K562 (cell line): ENCODE data around the gene GRAMD1B. TPM values are rescaled to one million over a fixed set of nuclear protein-coding genes. Genes with fewer than 3 reads are reported as not detected.

ENCODE experiments used
- ATAC-seq: fragments of 200-7000 bp; cut with Tn5 transposase; 3 replicates; pipeline ENCODE4 v1.9.1; 2020; ENCODE audit warnings: moderate library complexity
- BruUV-seq: library from RNA; stranded (reverse); fragments of 400-500 nt; replicated peaks from 2 replicates; lab custom pipeline; 2021; lab: Mats Ljungman, UMichigan
- CTCF ChIA-PET: fragments of 300-600 bp; formaldehyde crosslinking; extraction: SDS; loops from one replicate; lab custom pipeline; 2021; ENCODE audit warnings: low intra/inter-chr PET ratio; lab: Yijun Ruan, JAX
- POLR2A ChIA-PET: fragments of 300-600, 350-650 bp; sonication (Branson Sonifier 250); formaldehyde crosslinking; extraction: SDS; loops from one replicate; lab custom pipeline; 2021; ENCODE audit warnings: antibody characterized with exemption, inconsistent platforms; lab: Yijun Ruan, JAX
- DNase-seq, 4 experiments: peaks; one replicate each; pipeline versions ENCODE4 v3.0.0 to v3.0.0-alpha.2; 2011 to 2018; ENCODE audit warnings: low spot score in 3 of 4, mixed read lengths in 3 of 4; ENCODE audit errors: extremely low read depth in 1 of 4
- FAIRE-seq: peaks from 2 replicates; lab custom pipeline; 2011; peaks lifted over from hg19 to GRCh38; lab: Jason Lieb, UNC
- H2AFZ ChIP-seq: 2 replicates; pipeline ENCODE4 v1.6.0; 2011; ENCODE audit warnings: low read depth, low read length, control low read depth, inconsistent platforms
- H3K27ac ChIP-seq: fragments of 200-600 bp; 3 replicates; pipeline ENCODE4 v1.8.0; 2011; ENCODE audit warnings: low read depth, mild to moderate bottlenecking, control low read depth, inconsistent platforms, low read length, moderate library complexity, mixed read lengths; ENCODE audit errors: extremely low read depth
- H3K27me3 ChIP-seq, 2 experiments: fragments of 300-600 bp in 1 of 2; 2 replicates in 1 of 2; 3 replicates in 1 of 2; pipeline versions ENCODE4 v1.6.0 to v1.8.0; 2011; ENCODE audit warnings: inconsistent platforms in 2 of 2, low read length in 2 of 2, mild to moderate bottlenecking in 1 of 2, mixed read lengths in 1 of 2, moderate library complexity in 1 of 2; ENCODE audit not compliant: control insufficient read depth in 2 of 2, insufficient read depth in 2 of 2
- H3K36me3 ChIP-seq: fragments of 300-600 bp; 3 replicates; pipeline ENCODE4 v1.8.0; 2011; ENCODE audit warnings: mild to moderate bottlenecking, low read length, inconsistent platforms; ENCODE audit not compliant: control insufficient read depth, insufficient read depth
- H3K4me1 ChIP-seq, 2 experiments: fragments of 200-600 bp in 1 of 2; replicated peaks in 1 of 2; 2 replicates in 1 of 2; 3 replicates in 1 of 2; pipeline versions ENCODE4 v1.5.1 to v1.8.0; 2011; ENCODE audit warnings: inconsistent platforms in 2 of 2, low read length in 2 of 2, mild to moderate bottlenecking in 1 of 2, mixed read lengths in 1 of 2, moderate library complexity in 1 of 2; ENCODE audit not compliant: control insufficient read depth in 2 of 2, insufficient read depth in 2 of 2
- H3K4me2 ChIP-seq: 2 replicates; pipeline ENCODE4 v1.6.1; 2011; ENCODE audit warnings: low read length, control low read depth, inconsistent platforms, mixed read lengths; ENCODE audit not compliant: insufficient read depth
- H3K4me3 ChIP-seq: fragments of 200-600 bp; sonication (generic), shearing (Covaris generic); 2 replicates; pipeline ENCODE4 v1.5.1; 2016; ENCODE audit warnings: control low read depth, inconsistent platforms
- H3K79me2 ChIP-seq: fragments of 200-600 bp; 3 replicates; pipeline ENCODE4 v1.8.0; 2011; ENCODE audit warnings: low read length, inconsistent platforms; ENCODE audit not compliant: control insufficient read depth, insufficient read depth
- H3K9ac ChIP-seq, 2 experiments: 2 replicates each; pipeline versions ENCODE4 v1.6.0 to v1.6.1; 2011; ENCODE audit warnings: low read depth in 2 of 2, low read length in 2 of 2, control low read depth in 1 of 2, inconsistent platforms in 1 of 2, mild to moderate bottlenecking in 1 of 2, mixed read lengths in 1 of 2; ENCODE audit not compliant: insufficient read depth in 1 of 2
- H3K9me1 ChIP-seq: one replicate; pipeline ENCODE4 v1.6.0; 2011; ENCODE audit warnings: inconsistent platforms, mild to moderate bottlenecking, low read length, moderate library complexity; ENCODE audit not compliant: control insufficient read depth, insufficient read depth
- H3K9me3 ChIP-seq: replicated peaks from 2 replicates; pipeline ENCODE4 v1.5.1; 2011; ENCODE audit warnings: low read depth, low read length, inconsistent platforms; ENCODE audit not compliant: control insufficient read depth, insufficient read depth
- H4K20me1 ChIP-seq: replicated peaks from 2 replicates; pipeline ENCODE4 v1.6.1; 2011; ENCODE audit warnings: low read length, inconsistent platforms, mixed read lengths; ENCODE audit not compliant: control insufficient read depth, insufficient read depth
- EP300 ChIP-seq: IDR thresholded peaks from 2 replicates; pipeline ENCODE4 v1.6.1; 2012; ENCODE audit warnings: low read length, improper control_type of control experiment
- KDM5B ChIP-seq: fragments of 200-600 bp; sonication (generic); IDR thresholded peaks from 2 replicates; pipeline ENCODE4 v1.6.1; 2012; ENCODE audit warnings: low read depth, mild to moderate bottlenecking, moderate library complexity, low read length, control low read depth, inconsistent platforms; ENCODE audit not compliant: insufficient replicate concordance
- NR1H2 ChIP-seq: sonication (generic); formaldehyde crosslinking; IDR thresholded peaks from 2 replicates; pipeline ENCODE4 v1.4.0; 2020; ENCODE audit warnings: mild to moderate bottlenecking, missing genetic modification reagents
- POLR2H ChIP-seq: IDR thresholded peaks from 2 replicates; pipeline ENCODE4 v1.6.1; 2016; ENCODE audit warnings: missing genetic modification characterization, low read depth, mild to moderate bottlenecking, control low read depth, missing compliant biosample characterization, moderate library complexity
- TAF7 ChIP-seq: fragments of 450-650 bp; IDR thresholded peaks from 2 replicates; pipeline ENCODE4 v1.6.1; 2016; ENCODE audit warnings: missing genetic modification characterization, missing compliant biosample characterization
- TCF7 ChIP-seq: sonication (generic); IDR thresholded peaks from 2 replicates; pipeline ENCODE4 v1.6.1; 2016; ENCODE audit warnings: antibody characterized with exemption, borderline replicate concordance
- TRIM28 ChIP-seq: fragments of 450-650 bp; IDR thresholded peaks from 2 replicates; pipeline ENCODE4 v1.6.1; 2017
- XRCC4 ChIP-seq: IDR thresholded peaks from one replicate; pipeline ENCODE4 v1.6.1; 2011; ENCODE audit not compliant: insufficient read depth, insufficient read length; ENCODE audit errors: extremely low read depth
- ZNF124 ChIP-seq: sonication (generic); formaldehyde crosslinking; IDR thresholded peaks from 2 replicates; pipeline ENCODE4 v1.8.1; 2022; ENCODE audit warnings: missing genetic modification reagents
- ZNF444 ChIP-seq: fragments of 250-450 bp; sonication (Bioruptor Pico); IDR thresholded peaks from 2 replicates; pipeline ENCODE4 v1.4.0; 2020; ENCODE audit warnings: mild to moderate bottlenecking, moderate library complexity
- ZNF586 ChIP-seq: fragments of 450-650 bp; formaldehyde crosslinking; conservative IDR thresholded peaks from 2 replicates; pipeline ENCODE4 v1.4.0; 2020; ENCODE audit warnings: mild to moderate bottlenecking, moderate library complexity
- ZNF75A ChIP-seq: fragments of 450-650 bp; formaldehyde crosslinking; IDR thresholded peaks from 2 replicates; pipeline ENCODE4 v1.4.0; 2020; ENCODE audit warnings: mild to moderate bottlenecking
- ZNF764 ChIP-seq: fragments of 250-450 bp; sonication (Bioruptor Pico); IDR thresholded peaks from 2 replicates; pipeline ENCODE4 v1.4.0; 2020; ENCODE audit warnings: low read depth, mild to moderate bottlenecking, moderate library complexity
- WGBS: fragments of 100-300 bp; shearing (Covaris generic); methylation state at CpG from one replicate; pipeline ENCODE4 v1.1.6; 2016; ENCODE audit warnings: low coverage, mixed read lengths; ENCODE audit not compliant: insufficient coverage; ENCODE audit errors: missing lambda C conversion rate; 5-methylcytosine and 5-hydroxymethylcytosine counted together
- in situ Hi-C: fragments of 300-500 bp; cut with MboI; formaldehyde crosslinking; loops from 4 replicates; pipeline ENCODE4 v1.15.0; 2018; ENCODE audit warnings: inconsistent platforms, mixed read lengths
- intact Hi-C: fragments of 100-400 bp; cut with micrococcal nuclease; formaldehyde crosslinking; loops from 2 replicates; pipeline ENCODE4 v1.14.2; 2022
- polyA plus RNA-seq, 8 experiments: library from polyadenylated mRNA; depleted of rRNA in 4 of 8; stranded (reverse) in 5 of 8; unstranded in 3 of 8; fragments of >200 nt; fragmentation: Nextera tagmentation in 2 of 8; fragmentation: Illumina TruSeq in 1 of 8; extraction: Ambion mirVana in 2 of 8; extraction: Trizol in 1 of 8; gene quantifications; 2 replicates each; pipeline versions ENCODE4 v1.2.1 to v1.2.3, GENCODE V29; 2011 to 2014; ENCODE audit warnings: inconsistent platforms in 1 of 8, missing spikeins in 1 of 8
- total RNA-seq, 7 experiments: library from RNA; depleted of rRNA in 6 of 7; stranded (reverse); fragments of >200 nt in 6 of 7; fragmentation: Illumina TruSeq in 2 of 7; extraction: Trizol in 2 of 7; gene quantifications; 2 replicates each; pipeline versions ENCODE4 v1.2.1 to v1.2.3, GENCODE V29; 2011 to 2021; ENCODE audit warnings: low replicate concordance in 1 of 7
- TF ChIP-seq, protein P1 (sequence below): fragments of 450-650 bp; IDR thresholded peaks from 2 replicates; pipeline ENCODE4 v1.6.1; 2016; ENCODE audit warnings: low read depth, mild to moderate bottlenecking, moderate library complexity
- TF ChIP-seq, protein P2 (sequence below): fragments of 250-450 bp; sonication (Bioruptor Pico); IDR thresholded peaks from 2 replicates; pipeline ENCODE4 v1.8.0; 2022; ENCODE audit warnings: moderate library complexity, mild to moderate bottlenecking, inconsistent platforms
- TF ChIP-seq, protein P3 (sequence below): fragments of 450-650 bp; formaldehyde crosslinking; IDR thresholded peaks from 2 replicates; pipeline ENCODE4 v1.4.0; 2020; ENCODE audit warnings: mild to moderate bottlenecking, moderate library complexity

The GRAMD1B gene
- total and polyA plus RNA-seq, 9 of the 15 experiments (the other 6 are each of a cell fraction or from before 2014, with no cell fraction given), result 0.31 TPM; not detected in 8

DNA sequence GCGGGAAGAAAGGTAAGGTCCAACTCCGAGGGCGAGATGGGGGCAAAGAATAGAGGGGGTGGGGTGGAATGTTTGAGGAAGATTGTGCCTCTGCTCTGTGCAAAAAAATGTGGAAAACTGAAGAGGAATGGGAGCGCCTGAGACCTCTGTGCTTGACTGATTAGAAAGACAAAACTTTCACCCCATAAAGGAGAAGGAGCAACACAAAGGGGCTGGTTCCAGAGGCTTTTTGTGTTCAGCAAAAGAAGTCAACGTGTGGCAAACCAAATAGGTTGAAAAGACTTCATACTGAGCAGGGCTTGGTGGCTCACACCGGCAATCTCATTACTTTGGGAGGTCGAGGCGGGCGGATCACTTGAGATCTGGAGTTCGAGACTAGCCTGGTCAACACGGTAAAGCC is 50.8 kb downstream of the GRAMD1B start:
- no peak for DNase-seq
- Histone ChIP-seq H3K4me3 (no peak overlapping the region), H3K36me3 (no peaks in the 10 kb centered on the region), H3K4me2 (no peak overlapping the region), H3K27ac (no peak overlapping the region), H4K20me1 (no peaks in the 10 kb centered on the region; the same call in 1 of the 2 replicates), H3K79me2 (no peaks in the 10 kb centered on the region), H3K27me3 (peaks cover 0 to 9% of the 10 kb centered on the region in 2 experiments; a peak in 2 of 5 replicates)
- POLR2A ChIA-PET, result no interaction called here
- no peak for ATAC-seq
- intact Hi-C loops (no loop called here), in situ Hi-C loops (loop anchor here (25.0 kb wide), 1 partner anchor 369 kb away; no protein-coding TSS in a partner anchor)
- no TSS peak for BruUV-seq
- CTCF ChIA-PET, result no interaction called here
- no peak for FAIRE-seq
- TF ChIP-seq, protein P1, sequence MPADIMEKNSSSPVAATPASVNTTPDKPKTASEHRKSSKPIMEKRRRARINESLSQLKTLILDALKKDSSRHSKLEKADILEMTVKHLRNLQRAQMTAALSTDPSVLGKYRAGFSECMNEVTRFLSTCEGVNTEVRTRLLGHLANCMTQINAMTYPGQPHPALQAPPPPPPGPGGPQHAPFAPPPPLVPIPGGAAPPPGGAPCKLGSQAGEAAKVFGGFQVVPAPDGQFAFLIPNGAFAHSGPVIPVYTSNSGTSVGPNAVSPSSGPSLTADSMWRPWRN, result no peak
- TF ChIP-seq ZNF444 (CRISPR knock-in tag) (no peak), TRIM28 (no peak), NR1H2 (CRISPR knock-in tag) (no peak), EP300 (no peak), ZNF586 (CRISPR knock-in tag) (no peak), POLR2H (tag) (no peak), KDM5B (no peak), TCF7 (no peak), ZNF764 (CRISPR knock-in tag) (no peak), TAF7 (tag) (no peak), ZNF75A (CRISPR knock-in tag) (no peak), ZNF124 (CRISPR knock-in tag) (no peak), XRCC4 (no peak)
- TF ChIP-seq, protein P2, sequence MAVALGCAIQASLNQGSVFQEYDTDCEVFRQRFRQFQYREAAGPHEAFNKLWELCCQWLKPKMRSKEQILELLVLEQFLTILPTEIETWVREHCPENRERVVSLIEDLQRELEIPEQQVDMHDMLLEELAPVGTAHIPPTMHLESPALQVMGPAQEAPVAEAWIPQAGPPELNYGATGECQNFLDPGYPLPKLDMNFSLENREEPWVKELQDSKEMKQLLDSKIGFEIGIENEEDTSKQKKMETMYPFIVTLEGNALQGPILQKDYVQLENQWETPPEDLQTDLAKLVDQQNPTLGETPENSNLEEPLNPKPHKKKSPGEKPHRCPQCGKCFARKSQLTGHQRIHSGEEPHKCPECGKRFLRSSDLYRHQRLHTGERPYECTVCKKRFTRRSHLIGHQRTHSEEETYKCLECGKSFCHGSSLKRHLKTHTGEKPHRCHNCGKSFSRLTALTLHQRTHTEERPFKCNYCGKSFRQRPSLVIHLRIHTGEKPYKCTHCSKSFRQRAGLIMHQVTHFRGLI (CRISPR knock-in tag), result no peak
- TF ChIP-seq, protein P3, sequence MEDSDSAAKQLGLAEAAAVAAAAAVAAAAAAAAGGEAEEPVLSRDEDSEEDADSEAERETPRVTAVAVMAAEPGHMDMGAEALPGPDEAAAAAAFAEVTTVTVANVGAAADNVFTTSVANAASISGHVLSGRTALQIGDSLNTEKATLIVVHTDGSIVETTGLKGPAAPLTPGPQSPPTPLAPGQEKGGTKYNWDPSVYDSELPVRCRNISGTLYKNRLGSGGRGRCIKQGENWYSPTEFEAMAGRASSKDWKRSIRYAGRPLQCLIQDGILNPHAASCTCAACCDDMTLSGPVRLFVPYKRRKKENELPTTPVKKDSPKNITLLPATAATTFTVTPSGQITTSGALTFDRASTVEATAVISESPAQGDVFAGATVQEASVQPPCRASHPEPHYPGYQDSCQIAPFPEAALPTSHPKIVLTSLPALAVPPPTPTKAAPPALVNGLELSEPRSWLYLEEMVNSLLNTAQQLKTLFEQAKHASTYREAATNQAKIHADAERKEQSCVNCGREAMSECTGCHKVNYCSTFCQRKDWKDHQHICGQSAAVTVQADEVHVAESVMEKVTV (CRISPR knock-in tag), result no peak
- TF ChIP-seq, all 486 proteins: peak for 0
- Histone ChIP-seq H3K9me1 (no peaks in the 10 kb centered on the region), H3K4me1 (no peaks in the 10 kb centered on the region), H3K9me3 (no peaks in the 10 kb centered on the region), H2AFZ (no peak overlapping the region), H3K9ac (no peak overlapping the region)
- under 1% methylated on average over 11 of the region's 11 CpGs for WGBS
